Retinal pigment epithelial cell (primary cell): Measurements from ENCODE around the gene NGRN.
A peak's percentile ranks its signal among the peaks of the same experiment; 100 is the strongest.

Experiments used
- DNase-seq: peaks from one replicate; pipeline ENCODE4 v3.0.0-alpha.2; 2010; ENCODE audit warnings: low read depth
- H3K4me3 ChIP-seq: 2 replicates; pipeline ENCODE4 v1.5.1; 2011; ENCODE audit warnings: mild to moderate bottlenecking, low read length, control low read depth, moderate library complexity
- CTCF ChIP-seq: conservative IDR thresholded peaks from 2 replicates; pipeline ENCODE4 v1.5.1; 2011; ENCODE audit warnings: low read depth, low read length, control low read depth, inconsistent platforms

Gene NGRN

GRCh38 chr15:90230610-90231009 is 34.9 kb upstream of the NGRN start:
- no peak overlapping the region for H3K4me3 ChIP-seq

GRCh38 chr15:90231028-90232017 is 34.1 kb upstream of the NGRN start:
- H3K4me3 ChIP-seq = no peak overlapping the region
- no peak for DNase-seq
- TF ChIP-seq CTCF = no peak

More at GRCh38 chr15:90230610-90231009, 34.9 kb upstream of the NGRN start:
- no peak for DNase-seq
- no peak for TF ChIP-seq CTCF

DNA sequence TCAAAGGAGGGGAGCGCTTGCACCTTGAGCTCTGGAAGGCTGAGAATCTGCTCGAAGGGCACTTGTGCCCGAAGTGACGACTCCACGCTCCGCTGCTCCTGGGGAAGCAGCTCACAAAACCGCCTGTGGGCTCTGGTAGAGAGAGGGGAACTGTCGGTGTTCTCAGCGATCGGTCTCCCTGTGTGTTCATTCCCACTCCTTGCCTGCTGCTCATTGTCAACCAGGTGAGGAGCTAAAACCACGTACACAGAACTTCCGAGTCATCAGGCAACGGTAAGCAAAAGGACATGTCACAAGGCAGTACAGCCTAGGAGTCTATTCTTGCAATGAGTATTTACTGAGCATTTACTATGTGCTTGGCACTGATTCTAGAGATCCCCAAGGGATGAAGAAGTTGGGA is 33.3 kb upstream of the NGRN start:
- no peak overlapping the region for H3K4me3 ChIP-seq
- no peak for TF ChIP-seq CTCF
- DNase-seq = no peak

GRCh38 chr15:90232941-90233386 is 32.5 kb upstream of the NGRN start:
- TF ChIP-seq CTCF = no peak
- DNase-seq = no peak
- H3K4me3 ChIP-seq = peak overlapping the region; percentile 79

GRCh38 chr15:90233387-90234095 is 31.9 kb upstream of the NGRN start, which contains the start of gene CIB1:
Gene CIB1, minus strand, starts transcription at chr15:90233941. Its CDS starts 56 bp downstream, at chr15:90233885.
- H3K4me3 ChIP-seq = peak within 1 kb of the TSS; percentile 88
- peak; percentile 44 for TF ChIP-seq CTCF
- peak; percentile 84 for DNase-seq

DNA sequence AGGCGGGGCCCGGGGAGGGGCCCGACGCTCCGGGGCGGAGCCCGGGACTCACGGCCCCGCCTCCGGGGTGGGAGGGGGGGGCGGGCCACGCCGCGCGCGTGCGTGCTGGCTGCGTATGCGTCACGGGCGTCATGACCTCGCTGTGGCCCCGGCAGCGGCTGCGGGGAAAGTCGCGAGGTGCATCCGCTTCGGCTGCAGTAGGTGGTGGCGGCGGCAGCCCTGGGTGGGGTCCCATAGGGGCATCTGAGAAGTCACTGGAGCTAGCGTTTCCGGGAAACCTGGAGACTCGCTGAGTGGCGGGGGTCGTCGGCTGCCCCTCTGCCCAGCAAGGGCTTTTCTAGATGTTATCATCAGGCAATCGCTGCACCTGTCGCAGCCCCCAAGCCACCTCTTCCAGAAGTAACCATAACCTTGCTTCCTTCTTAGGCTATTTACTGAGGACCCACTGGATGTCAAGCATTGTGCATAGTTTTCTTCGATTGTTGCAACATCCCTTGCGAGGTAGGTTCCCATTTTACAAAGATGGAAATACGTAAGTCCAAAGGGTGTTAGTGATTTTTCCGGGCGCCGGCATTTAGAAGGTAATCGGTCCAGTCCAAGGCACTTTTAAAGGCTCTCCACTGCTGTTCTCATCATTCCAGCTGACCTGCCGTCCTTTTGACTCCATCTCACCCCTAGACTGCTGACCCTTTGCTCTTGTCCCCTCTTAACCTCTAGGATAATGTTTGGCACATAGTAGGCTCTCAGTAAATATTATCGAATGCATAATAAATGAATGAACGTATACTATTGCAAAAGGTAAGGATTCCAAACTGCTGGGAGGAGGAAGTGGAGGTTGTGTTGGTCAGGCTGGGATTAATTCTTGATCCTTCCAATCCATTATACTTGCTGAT is 31.1 kb upstream of the NGRN start, which contains the start of gene GDPGP1:
Gene GDPGP1 (plus strand): TSS at position 114 of the 893 bp plus-strand sequence. CDS start 6,700 bp downstream, outside the sequence.
- H3K4me3 ChIP-seq = peak within 1 kb of the TSS; percentile 88
- DNase-seq = no peak
- TF ChIP-seq CTCF = no peak
